GM12872 (cell line): ENCODE data around the gene CACNA2D2.

Source experiments
- CTCF ChIP-seq: IDR thresholded peaks from 3 replicates; pipeline ENCODE4 v1.5.1; 2011; ENCODE audit warnings: low read depth, mild to moderate bottlenecking, low read length, moderate library complexity; ENCODE audit not compliant: insufficient read depth

CACNA2D2 gene

DNA sequence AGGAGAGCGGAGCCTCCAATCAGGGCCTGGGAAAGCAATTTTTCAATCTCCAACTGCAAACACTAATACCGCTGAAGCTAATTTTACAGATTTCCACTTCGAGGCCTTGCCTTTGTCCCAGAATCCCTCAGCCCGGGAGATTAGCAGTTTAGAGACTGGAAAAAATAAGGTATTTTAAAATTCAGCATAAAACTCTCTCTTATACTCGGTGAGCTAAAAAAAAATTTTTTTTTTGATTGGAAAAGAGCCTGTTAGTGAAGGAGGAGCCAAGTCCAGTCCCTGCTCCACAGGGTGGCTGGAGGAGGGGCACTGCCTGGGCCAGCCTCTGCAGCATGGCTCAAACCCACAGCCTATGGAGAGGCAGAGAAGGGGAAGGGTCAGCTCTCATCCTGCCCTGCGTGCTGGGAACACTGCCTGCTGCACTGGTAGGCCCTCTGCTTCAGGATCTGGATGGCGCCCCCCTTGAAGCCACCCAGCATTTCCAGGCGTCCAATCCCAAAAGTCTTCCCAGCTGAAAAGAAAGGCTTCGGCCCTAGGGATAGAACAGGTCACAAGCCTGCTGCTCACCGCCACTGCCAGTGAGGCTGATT lies 48.9 kb downstream of the CACNA2D2 start:
- TF ChIP-seq CTCF = no peak

- TF ChIP-seq CTCF = no peak
These were observed 49.5 kb downstream of the CACNA2D2 start for GRCh38 chr3:50453907-50454306.

- TF ChIP-seq CTCF = no peak
These were observed 53.1 kb downstream of the CACNA2D2 start for GRCh38 chr3:50450209-50450921.

DNA sequence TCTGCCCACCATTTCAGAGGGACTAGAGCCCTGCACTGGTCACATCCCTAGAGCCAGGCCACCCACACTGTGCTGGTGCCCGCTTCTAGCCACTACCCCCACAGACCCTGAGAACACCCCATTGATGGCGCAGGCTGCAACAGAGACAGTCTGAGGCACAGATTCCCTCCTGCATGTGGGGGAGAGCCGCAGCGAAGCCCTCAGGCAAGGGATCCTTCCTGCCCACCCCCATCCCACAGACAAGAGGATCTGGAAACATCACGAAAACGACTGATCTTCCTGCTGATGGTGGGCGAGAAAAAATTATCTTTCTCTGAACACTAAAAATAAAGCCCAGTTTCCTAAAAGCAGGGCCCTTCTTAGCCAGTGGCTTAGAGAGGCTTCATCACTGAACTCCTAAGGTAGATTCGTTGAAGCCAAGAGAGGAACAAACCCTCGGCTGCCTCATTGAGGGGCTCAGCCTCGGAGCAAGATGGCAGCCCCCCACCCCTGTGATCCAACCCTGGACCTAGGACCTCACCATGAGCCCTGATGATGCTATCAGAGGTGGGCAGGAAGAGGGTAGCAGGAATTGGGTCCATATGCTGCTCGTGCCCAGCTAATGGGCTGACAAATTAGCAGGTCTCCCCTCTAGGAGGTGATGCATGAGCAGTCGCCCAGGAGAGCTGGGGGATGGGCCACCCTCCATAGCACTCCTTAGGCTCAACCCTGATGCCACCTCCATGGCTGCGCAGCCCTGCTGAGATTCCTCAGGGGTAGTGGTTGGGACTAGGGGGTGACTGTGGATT lies 54.5 kb downstream of the CACNA2D2 start:
- no peak for TF ChIP-seq CTCF

- no peak for TF ChIP-seq CTCF
These were observed 56.1 kb downstream of the CACNA2D2 start for GRCh38 chr3:50447290-50447840.

DNA sequence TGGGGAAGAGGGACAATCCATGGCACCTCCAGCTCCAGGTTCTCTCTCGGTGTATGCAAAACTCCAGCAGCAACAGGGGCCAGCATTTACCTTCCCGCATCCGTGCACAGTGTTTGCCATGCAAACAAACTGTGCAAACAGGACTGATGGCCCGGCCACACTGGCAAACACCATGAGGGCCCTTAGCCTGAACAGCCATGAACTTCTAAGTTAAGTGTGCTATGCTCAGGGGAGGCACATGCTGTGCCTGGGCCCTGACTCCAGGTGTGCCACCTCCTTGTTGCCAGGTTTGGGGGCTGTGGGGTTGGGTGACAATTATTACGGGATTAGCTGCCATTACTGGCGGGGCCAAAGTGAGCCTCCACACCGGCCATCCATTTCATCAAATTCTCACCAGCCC lies 57.5 kb downstream of the CACNA2D2 start:
- no peak for TF ChIP-seq CTCF

DNA sequence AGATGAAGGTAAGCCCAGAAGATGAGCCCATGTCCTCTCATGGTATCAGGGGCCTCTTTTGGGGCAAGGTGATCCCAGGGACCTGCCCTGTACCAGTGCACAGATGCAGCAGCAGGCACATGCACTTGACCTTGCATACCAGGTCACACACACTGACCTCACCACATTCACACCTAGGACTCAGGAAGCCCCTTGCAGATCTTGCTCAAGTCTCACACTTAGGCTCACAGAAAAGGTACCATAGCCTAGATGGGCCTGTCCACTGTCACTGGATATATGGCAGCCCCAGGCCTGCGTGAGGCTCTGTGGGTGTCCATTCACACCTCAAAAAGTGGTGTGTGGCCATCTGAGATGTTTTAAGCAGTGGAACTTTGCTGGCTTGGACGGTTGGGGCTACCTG lies 58.7 kb downstream of the CACNA2D2 start:
- no peak for TF ChIP-seq CTCF
